ENCODE measurements around the gene MAP7.

GRCh38 chr6:136424450-136424849 is 125.8 kb downstream of the MAP7 start:
- no peak for TF ChIP-seq POLR2A (conservative IDR thresholded peaks at IDR 0.05)
- no peak for TF ChIP-seq TCF7L2 (IDR thresholded peaks at IDR 0.05; ENCODE audit: low read depth, low read length)
- no peak for TF ChIP-seq ADNP (tag; IDR thresholded peaks at IDR 0.05)
- TF ChIP-seq ZNF239 (CRISPR knock-in tag; IDR thresholded peaks at IDR 0.05) = no peak
